ENCODE measurements around the gene LINS1. TPM values are rescaled to one million over a fixed set of nuclear protein-coding genes. Genes with fewer than 3 reads are reported as not detected.

The LINS1 gene
- total and polyA plus RNA-seq, 7 donors, result 6.6 to 74.8 (median 13.7) TPM

- H3K9me3 ChIP-seq, result no peaks in the 10 kb centered on the region
- WGBS, 2 donors, result 26 to 76% methylated on average over 57 of the region's 57 CpGs
- TF ChIP-seq POLR2A (IDR thresholded peaks at IDR 0.05) (no peak), EP300 (IDR thresholded peaks at IDR 0.05) (no peak), POLR2AphosphoS5 (IDR thresholded peaks at IDR 0.05) (no peak), CTCF (IDR thresholded peaks at IDR 0.05) (no peak)
- DNase-seq, result no peak
- H3K27ac ChIP-seq, result no peak overlapping the region
- H3K4me3 ChIP-seq, result no peak overlapping the region
- no peaks in the 10 kb centered on the region for H3K36me3 ChIP-seq
- H3K27me3 ChIP-seq, result peaks cover 0 to 18% (median 7%) of the 10 kb centered on the region in 3 donors
- intact Hi-C loops (cut with DNase I), result no loop called here
- H3K4me1 ChIP-seq, result no peaks in the 10 kb centered on the region
Observed at GRCh38 chr15:100544338-100544841, 57.6 kb downstream of the LINS1 start.

GRCh38 chr15:100542290-100542689 is 59.7 kb downstream of the LINS1 start:
- intact Hi-C loops (cut with DNase I), result no loop called here
- 92 to 93% methylated on average over 6 of the region's 6 CpGs for WGBS, 2 donors
- no peaks in the 10 kb centered on the region for H3K36me3 ChIP-seq
- H3K27ac ChIP-seq, result no peak overlapping the region
- TF ChIP-seq EP300 (IDR thresholded peaks at IDR 0.05) (no peak), POLR2A (IDR thresholded peaks at IDR 0.05) (no peak)
- H3K4me1 ChIP-seq, result no peaks in the 10 kb centered on the region
- peaks cover 0 to 18% (median 7%) of the 10 kb centered on the region in 3 donors for H3K27me3 ChIP-seq
- no peaks in the 10 kb centered on the region for H3K9me3 ChIP-seq
- no peak overlapping the region for H3K4me3 ChIP-seq
- DNase-seq, result no peak

- TF ChIP-seq POLR2A (IDR thresholded peaks at IDR 0.05) (no peak), CTCF (IDR thresholded peaks at IDR 0.05) (no peak), POLR2AphosphoS5 (IDR thresholded peaks at IDR 0.05) (no peak)
- H3K4me1 ChIP-seq, result no peaks in the 10 kb centered on the region
- no peak overlapping the region for H3K4me3 ChIP-seq
- intact Hi-C loops (cut with DNase I), result no loop called here
- WGBS, 2 donors, result 42 to 60% methylated on average over 2 of the region's 2 CpGs
- no peaks in the 10 kb centered on the region for H3K27me3 ChIP-seq
- DNase-seq, result no peak
- no peaks in the 10 kb centered on the region for H3K9me3 ChIP-seq
- H3K36me3 ChIP-seq, result no peaks in the 10 kb centered on the region
- H3K27ac ChIP-seq, result no peak overlapping the region
Observed at GRCh38 chr15:100537331-100537730, 64.7 kb downstream of the LINS1 start.

- H3K36me3 ChIP-seq, result no peaks in the 10 kb centered on the region
- TF ChIP-seq EP300 (IDR thresholded peaks at IDR 0.05) (no peak), CTCF (IDR thresholded peaks at IDR 0.05) (no peak), POLR2AphosphoS5 (IDR thresholded peaks at IDR 0.05) (no peak), POLR2A (IDR thresholded peaks at IDR 0.05) (no peak)
- intact Hi-C loops (cut with DNase I), result no loop called here
- no peaks in the 10 kb centered on the region for H3K4me1 ChIP-seq
- no peak overlapping the region for H3K27ac ChIP-seq
- DNase-seq, result no peak
- no peaks in the 10 kb centered on the region for H3K27me3 ChIP-seq
- no peaks in the 10 kb centered on the region for H3K9me3 ChIP-seq
- no peak overlapping the region for H3K4me3 ChIP-seq
Observed at GRCh38 chr15:100536733-100537132, 65.3 kb downstream of the LINS1 start.

GRCh38 chr15:100533886-100534285 is 68.1 kb downstream of the LINS1 start:
- no peak overlapping the region for H3K27ac ChIP-seq
- TF ChIP-seq CTCF (IDR thresholded peaks at IDR 0.05) (no peak), POLR2A (IDR thresholded peaks at IDR 0.05) (no peak)
- no peak overlapping the region for H3K4me3 ChIP-seq
- DNase-seq, result no peak
- no peaks in the 10 kb centered on the region for H3K4me1 ChIP-seq
- H3K27me3 ChIP-seq, result no peaks in the 10 kb centered on the region
- no peaks in the 10 kb centered on the region for H3K36me3 ChIP-seq
- H3K9me3 ChIP-seq, result no peaks in the 10 kb centered on the region
- intact Hi-C loops (cut with DNase I), result no loop called here
- 12 to 77% methylated on average over 1 of the region's 1 CpG for WGBS, 2 donors

All from sigmoid colon (tissue), 7 donors.